Stomach smooth muscle (tissue), 2 donors: ENCODE results near the gene LMAN1.

ENCODE experiments used
- H3K27ac ChIP-seq: one replicate; pipeline ENCODE4 v1.7.0; 2013; ENCODE audit warnings: mild to moderate bottlenecking, low read length, inconsistent platforms
- H3K27me3 ChIP-seq, 2 donors: one replicate each; pipeline ENCODE4 v1.7.0; 2013; ENCODE audit warnings: low read length in 2 of 2; ENCODE audit not compliant: insufficient read depth in 2 of 2, control insufficient read depth in 1 of 2
- H3K36me3 ChIP-seq, 2 donors: one replicate each; pipeline ENCODE4 v1.7.0; 2013; ENCODE audit warnings: low read length in 2 of 2; ENCODE audit not compliant: control insufficient read depth in 2 of 2, insufficient read depth in 2 of 2
- H3K4me1 ChIP-seq: one replicate; pipeline ENCODE4 v1.7.0; 2013; ENCODE audit warnings: low read length; ENCODE audit not compliant: control insufficient read depth, insufficient read depth
- H3K4me3 ChIP-seq, 2 donors: one replicate each; pipeline ENCODE4 v1.7.0; 2013; ENCODE audit warnings: low read length in 2 of 2
- H3K9ac ChIP-seq, 2 donors: one replicate each; pipeline ENCODE4 v1.7.0; 2013; ENCODE audit warnings: low read length in 2 of 2, mild to moderate bottlenecking in 1 of 2
- H3K9me3 ChIP-seq, 2 donors: one replicate each; pipeline ENCODE4 v1.7.0; 2013; ENCODE audit warnings: low read length in 2 of 2; ENCODE audit not compliant: control insufficient read depth in 2 of 2
- donor health status: healthy.
- donor health status: Pancreatic carcinoma.

Gene LMAN1

GRCh38 chr18:59383851-59384250 is 24.8 kb upstream of the LMAN1 start:
- H3K4me3 ChIP-seq, result no peak overlapping the region
- peaks cover 0 to 2% of the 10 kb centered on the region in 2 donors for H3K27me3 ChIP-seq
- no peaks in the 10 kb centered on the region for H3K4me1 ChIP-seq
- no peaks in the 10 kb centered on the region for H3K9me3 ChIP-seq
- no peak overlapping the region for H3K27ac ChIP-seq
- H3K36me3 ChIP-seq, result no peaks in the 10 kb centered on the region
- H3K9ac ChIP-seq, result no peak overlapping the region

GRCh38 chr18:59382383-59382782 is 23.3 kb upstream of the LMAN1 start:
- no peaks in the 10 kb centered on the region for H3K4me1 ChIP-seq
- H3K9me3 ChIP-seq, result no peaks in the 10 kb centered on the region
- no peaks in the 10 kb centered on the region for H3K36me3 ChIP-seq
- no peak overlapping the region for H3K4me3 ChIP-seq
- peaks cover 0 to 2% of the 10 kb centered on the region in 2 donors for H3K27me3 ChIP-seq
- no peak overlapping the region for H3K27ac ChIP-seq
- H3K9ac ChIP-seq, result no peak overlapping the region

GRCh38 chr18:59381949-59382348 is 22.9 kb upstream of the LMAN1 start:
- Histone ChIP-seq H3K9me3 (no peaks in the 10 kb centered on the region), H3K9ac (no peak overlapping the region), H3K36me3 (no peaks in the 10 kb centered on the region), H3K27me3 (peaks cover 0 to 2% of the 10 kb centered on the region in 2 donors), H3K4me1 (no peaks in the 10 kb centered on the region), H3K27ac (no peak overlapping the region), H3K4me3 (no peak overlapping the region)

GRCh38 chr18:59380706-59381105 is 21.6 kb upstream of the LMAN1 start:
- Histone ChIP-seq H3K27me3 (peaks cover 0 to 2% of the 10 kb centered on the region in 2 donors), H3K9me3 (no peaks in the 10 kb centered on the region), H3K9ac (no peak overlapping the region), H3K4me1 (no peaks in the 10 kb centered on the region), H3K27ac (no peak overlapping the region), H3K36me3 (no peaks in the 10 kb centered on the region), H3K4me3 (no peak overlapping the region)

GRCh38 chr18:59379772-59380522 is 20.9 kb upstream of the LMAN1 start:
- H3K27ac ChIP-seq, result no peak overlapping the region
- peaks cover 0 to 2% of the 10 kb centered on the region in 2 donors for H3K27me3 ChIP-seq
- H3K4me1 ChIP-seq, result no peaks in the 10 kb centered on the region
- no peaks in the 10 kb centered on the region for H3K36me3 ChIP-seq
- no peak overlapping the region for H3K9ac ChIP-seq
- no peak overlapping the region for H3K4me3 ChIP-seq
- no peaks in the 10 kb centered on the region for H3K9me3 ChIP-seq

GRCh38 chr18:59377613-59378337 is 18.7 kb upstream of the LMAN1 start:
- no peak overlapping the region for H3K4me3 ChIP-seq
- H3K27me3 ChIP-seq, result peaks cover 0 to 2% of the 10 kb centered on the region in 2 donors
- no peaks in the 10 kb centered on the region for H3K4me1 ChIP-seq
- H3K27ac ChIP-seq, result no peak overlapping the region
- H3K36me3 ChIP-seq, result no peaks in the 10 kb centered on the region
- no peak overlapping the region for H3K9ac ChIP-seq
- H3K9me3 ChIP-seq, result no peaks in the 10 kb centered on the region

GRCh38 chr18:59376351-59376935 is 17.4 kb upstream of the LMAN1 start:
- peaks cover 0 to 5% of the 10 kb centered on the region in 2 donors for H3K27me3 ChIP-seq
- no peaks in the 10 kb centered on the region for H3K9me3 ChIP-seq
- no peak overlapping the region for H3K4me3 ChIP-seq
- H3K9ac ChIP-seq, result no peak overlapping the region
- H3K4me1 ChIP-seq, result no peaks in the 10 kb centered on the region
- no peaks in the 10 kb centered on the region for H3K36me3 ChIP-seq
- no peak overlapping the region for H3K27ac ChIP-seq

GRCh38 chr18:59374128-59374527 is 15.1 kb upstream of the LMAN1 start:
- no peak overlapping the region for H3K4me3 ChIP-seq
- no peaks in the 10 kb centered on the region for H3K9me3 ChIP-seq
- no peak overlapping the region for H3K27ac ChIP-seq
- peaks cover 0 to 5% of the 10 kb centered on the region in 2 donors for H3K27me3 ChIP-seq
- H3K4me1 ChIP-seq, result no peaks in the 10 kb centered on the region
- no peaks in the 10 kb centered on the region for H3K36me3 ChIP-seq
- H3K9ac ChIP-seq, result no peak overlapping the region

- H3K36me3 ChIP-seq, result no peaks in the 10 kb centered on the region
- H3K4me1 ChIP-seq, result no peaks in the 10 kb centered on the region
- peaks cover 0 to 5% of the 10 kb centered on the region in 2 donors for H3K27me3 ChIP-seq
- H3K4me3 ChIP-seq, result no peak overlapping the region
- no peaks in the 10 kb centered on the region for H3K9me3 ChIP-seq
- H3K9ac ChIP-seq, result no peak overlapping the region
- no peak overlapping the region for H3K27ac ChIP-seq
Measured at GRCh38 chr18:59372975-59373374, 13.9 kb upstream of the LMAN1 start.

GRCh38 chr18:59360381-59360780 is 1.3 kb upstream of the LMAN1 start:
- Histone ChIP-seq H3K27ac (no peak overlapping the region), H3K4me3 (peak overlapping the region; percentile 72 to 87), H3K9ac (no peak overlapping the region), H3K9me3 (no peaks in the 10 kb centered on the region), H3K27me3 (no peaks in the 10 kb centered on the region), H3K4me1 (no peaks in the 10 kb centered on the region), H3K36me3 (peaks cover 0 to under 1% of the 10 kb centered on the region in 2 donors)
